SK-N-SH (cell line): ENCODE measurements around the gene ETFDH. TPM values are rescaled to one million over a fixed set of nuclear protein-coding genes. Genes with fewer than 3 reads are reported as not detected.

Experiments
- CTCF ChIA-PET: fragments of 300-600, 350-600 bp; formaldehyde crosslinking; extraction: SDS; loops from one replicate; lab custom pipeline; 2021; lab: Yijun Ruan, JAX
- POLR2A ChIA-PET: fragments of 350-600 bp; sonication (Branson Sonifier 250); formaldehyde crosslinking; extraction: SDS; loops from one replicate; lab custom pipeline; 2020; ENCODE audit warnings: antibody characterized with exemption, inconsistent platforms; lab: Yijun Ruan, JAX
- DNase-seq: peaks from one replicate; pipeline ENCODE4 v3.0.0; 2012
- H2AFZ ChIP-seq: fragments of 200-600 bp; sonication (generic); 2 replicates; pipeline ENCODE4 v1.8.1; 2016; ENCODE audit warnings: antibody characterized with exemption, mild to moderate bottlenecking, low read depth
- H3F3A ChIP-seq: fragments of 200-600 bp; sonication (generic); replicated peaks from 2 replicates; pipeline ENCODE3; 2016; ENCODE audit warnings: antibody characterized with exemption, mild to moderate bottlenecking; ENCODE audit not compliant: insufficient read depth
- H3K27ac ChIP-seq, 2 experiments: fragments of 200-500 bp in 1 of 2; fragments of 200-600 bp in 1 of 2; sonication (Bioruptor generic) in 1 of 2; sonication (generic), shearing (Covaris generic) in 1 of 2; 2 replicates each; pipeline versions ENCODE4 v1.5.1 to v1.6.1; 2014 to 2016; ENCODE audit warnings: low read depth in 2 of 2, inconsistent platforms in 1 of 2, low read length in 1 of 2, mild to moderate bottlenecking in 1 of 2, mixed read lengths in 1 of 2
- H3K27me3 ChIP-seq: fragments of 200-600 bp; sonication (generic), shearing (Covaris generic); 2 replicates; pipeline ENCODE4 v1.6.1; 2016; ENCODE audit warnings: mixed run types; ENCODE audit not compliant: insufficient read depth
- H3K36me3 ChIP-seq, 2 experiments: fragments of 200-500 bp in 1 of 2; fragments of 200-600 bp in 1 of 2; sonication (Bioruptor generic) in 1 of 2; sonication (generic) in 1 of 2; replicated peaks in 1 of 2; 2 replicates each; pipeline versions ENCODE3 to v1.5.1; 2014 to 2016; ENCODE audit warnings: low read length in 1 of 2, mild to moderate bottlenecking in 1 of 2; ENCODE audit not compliant: insufficient read depth in 2 of 2, control insufficient read depth in 1 of 2
- H3K4me1 ChIP-seq, 2 experiments: fragments of 200-500 bp in 1 of 2; fragments of 200-600 bp in 1 of 2; sonication (Bioruptor generic) in 1 of 2; sonication (generic), shearing (Covaris generic) in 1 of 2; 2 replicates each; pipeline versions ENCODE4 v1.5.1 to v1.6.1; 2014 to 2016; ENCODE audit warnings: low read depth in 1 of 2, low read length in 1 of 2, mixed run types in 1 of 2; ENCODE audit not compliant: insufficient read depth in 2 of 2, control insufficient read depth in 1 of 2
- H3K4me2 ChIP-seq: fragments of 200-600 bp; sonication (generic), shearing (Covaris generic); 2 replicates; pipeline ENCODE4 v1.6.1; 2017; ENCODE audit warnings: mixed run types
- H3K4me3 ChIP-seq, 2 experiments: fragments of 200-500 bp in 1 of 2; fragments of 200-600 bp in 1 of 2; sonication (Bioruptor generic) in 1 of 2; sonication (generic), shearing (Covaris generic) in 1 of 2; 2 replicates each; pipeline versions ENCODE4 v1.5.1 to v1.8.1; 2014 to 2016; ENCODE audit warnings: low read depth in 2 of 2, inconsistent platforms in 1 of 2, low read length in 1 of 2, mild to moderate bottlenecking in 1 of 2, mixed read lengths in 1 of 2, moderate library complexity in 1 of 2
- H3K79me2 ChIP-seq: fragments of 200-600 bp; sonication (generic); 2 replicates; pipeline ENCODE4 v1.8.1; 2017; ENCODE audit warnings: mild to moderate bottlenecking; ENCODE audit not compliant: insufficient read depth
- H3K9ac ChIP-seq: fragments of 200-600 bp; sonication (generic); 2 replicates; pipeline ENCODE4 v1.6.1; 2017; ENCODE audit warnings: mixed run types
- H3K9me2 ChIP-seq: fragments of 200-600 bp; sonication (generic); 2 replicates; pipeline ENCODE4 v1.6.1; 2017; ENCODE audit warnings: mixed run types
- H3K9me3 ChIP-seq: fragments of 200-600 bp; sonication (generic); 2 replicates; pipeline ENCODE4 v1.6.1; 2017; ENCODE audit warnings: mixed run types, mild to moderate bottlenecking, moderate library complexity
- H4K20me1 ChIP-seq: fragments of 200-600 bp; sonication (generic); 2 replicates; pipeline ENCODE4 v1.6.1; 2017; ENCODE audit warnings: mild to moderate bottlenecking, mixed run types; ENCODE audit not compliant: insufficient read depth
- ELF1 ChIP-seq: IDR thresholded peaks from 2 replicates; pipeline ENCODE4 v1.4.0; 2012
- EP300 ChIP-seq, 2 experiments: IDR thresholded peaks; 2 replicates each; pipeline versions ENCODE4 v1.4.0 to v1.6.1; 2012; ENCODE audit warnings: borderline replicate concordance in 1 of 2, low read depth in 1 of 2, low read length in 1 of 2
- EZH2phosphoT487 ChIP-seq: fragments of 200-600 bp; sonication (generic); IDR thresholded peaks from 2 replicates; pipeline ENCODE4 v1.6.1; 2017; ENCODE audit warnings: low read depth, mixed run types, mild to moderate bottlenecking, antibody characterized with exemption, moderate library complexity, borderline replicate concordance
- FOSL2 ChIP-seq: IDR thresholded peaks from 2 replicates; pipeline ENCODE4 v1.4.0; 2012; ENCODE audit warnings: low read depth, mild to moderate bottlenecking, moderate library complexity, borderline replicate concordance
- FOXM1 ChIP-seq: IDR thresholded peaks from 2 replicates; pipeline ENCODE4 v1.4.0; 2012; ENCODE audit warnings: low read depth, mild to moderate bottlenecking
- GATA2 ChIP-seq: sonication (generic); formaldehyde crosslinking; IDR thresholded peaks from 2 replicates; pipeline ENCODE4 v1.5.0; 2020; ENCODE audit warnings: mild to moderate bottlenecking, missing genetic modification reagents
- IRF3 ChIP-seq: fragments of 150-350 bp; IDR thresholded peaks from 2 replicates; pipeline ENCODE4 v1.6.1; 2016; ENCODE audit warnings: mild to moderate bottlenecking, low read depth, low read length
- MEF2A ChIP-seq: IDR thresholded peaks from 2 replicates; pipeline ENCODE4 v1.4.0; 2012; ENCODE audit warnings: low read depth, borderline replicate concordance
- MXI1 ChIP-seq: IDR thresholded peaks from 2 replicates; pipeline ENCODE4 v1.6.1; 2012; ENCODE audit warnings: mild to moderate bottlenecking, low read depth, low read length, improper control_type of control experiment
- NFIC ChIP-seq: IDR thresholded peaks from 2 replicates; pipeline ENCODE4 v1.4.0; 2012; ENCODE audit warnings: borderline replicate concordance
- NRF1 ChIP-seq: IDR thresholded peaks from 2 replicates; pipeline ENCODE4 v1.6.1; 2012; ENCODE audit warnings: low read depth, mild to moderate bottlenecking, low read length
- RAD21 ChIP-seq: IDR thresholded peaks from 2 replicates; pipeline ENCODE4 v1.6.1; 2012; ENCODE audit warnings: mild to moderate bottlenecking, low read length
- RCOR1 ChIP-seq: fragments of 150-350 bp; IDR thresholded peaks from 2 replicates; pipeline ENCODE4 v1.6.1; 2017; ENCODE audit warnings: antibody characterized with exemption, low read length
- RFX5 ChIP-seq: IDR thresholded peaks from 2 replicates; pipeline ENCODE4 v1.6.1; 2012; ENCODE audit warnings: mild to moderate bottlenecking, improper control_type of control experiment, low read length
- SIN3A ChIP-seq: IDR thresholded peaks from 2 replicates; pipeline ENCODE4 v1.6.1; 2012; ENCODE audit warnings: low read depth, mild to moderate bottlenecking, low read length, moderate library complexity, borderline replicate concordance
- TCF12 ChIP-seq: IDR thresholded peaks from 2 replicates; pipeline ENCODE4 v1.4.0; 2012
- TEAD4 ChIP-seq: IDR thresholded peaks from 2 replicates; pipeline ENCODE4 v1.4.0; 2012; ENCODE audit warnings: mild to moderate bottlenecking, borderline replicate concordance; ENCODE audit not compliant: insufficient read depth
- YY1 ChIP-seq: IDR thresholded peaks from 2 replicates; pipeline ENCODE4 v1.4.0; 2012; ENCODE audit warnings: low read depth, mild to moderate bottlenecking
- WGBS: methylation state at CpG from one replicate; pipeline ENCODE4 v1.1.6; 2017; ENCODE audit warnings: low lambda C conversion rate; 5-methylcytosine and 5-hydroxymethylcytosine counted together
- polyA plus RNA-seq, 3 experiments: library from polyadenylated mRNA; depleted of rRNA; stranded (reverse); fragments of >200 nt; gene quantifications; 2 replicates each; pipeline ENCODE4 v1.2.3, GENCODE V29; 2012
- TF ChIP-seq, protein P1 (sequence below): IDR thresholded peaks from 2 replicates; pipeline ENCODE4 v1.6.1; 2012; ENCODE audit warnings: mild to moderate bottlenecking, low read depth, low read length, moderate library complexity
- TF ChIP-seq, protein P2 (sequence below): IDR thresholded peaks from 2 replicates; pipeline ENCODE4 v1.4.0; 2012; ENCODE audit warnings: low read depth
- TF ChIP-seq, protein P3 (sequence below): IDR thresholded peaks from 2 replicates; pipeline ENCODE4 v1.4.0; 2012; ENCODE audit warnings: low read depth, borderline replicate concordance

The ETFDH gene
- polyA plus RNA-seq, 1 of the 3 experiments (the other 2 are of a cell fraction) = 12.1 TPM

- no peak for TF ChIP-seq MEF2A
- no peak for TF ChIP-seq NFIC
- TF ChIP-seq IRF3 = no peak
- TF ChIP-seq, protein P1, sequence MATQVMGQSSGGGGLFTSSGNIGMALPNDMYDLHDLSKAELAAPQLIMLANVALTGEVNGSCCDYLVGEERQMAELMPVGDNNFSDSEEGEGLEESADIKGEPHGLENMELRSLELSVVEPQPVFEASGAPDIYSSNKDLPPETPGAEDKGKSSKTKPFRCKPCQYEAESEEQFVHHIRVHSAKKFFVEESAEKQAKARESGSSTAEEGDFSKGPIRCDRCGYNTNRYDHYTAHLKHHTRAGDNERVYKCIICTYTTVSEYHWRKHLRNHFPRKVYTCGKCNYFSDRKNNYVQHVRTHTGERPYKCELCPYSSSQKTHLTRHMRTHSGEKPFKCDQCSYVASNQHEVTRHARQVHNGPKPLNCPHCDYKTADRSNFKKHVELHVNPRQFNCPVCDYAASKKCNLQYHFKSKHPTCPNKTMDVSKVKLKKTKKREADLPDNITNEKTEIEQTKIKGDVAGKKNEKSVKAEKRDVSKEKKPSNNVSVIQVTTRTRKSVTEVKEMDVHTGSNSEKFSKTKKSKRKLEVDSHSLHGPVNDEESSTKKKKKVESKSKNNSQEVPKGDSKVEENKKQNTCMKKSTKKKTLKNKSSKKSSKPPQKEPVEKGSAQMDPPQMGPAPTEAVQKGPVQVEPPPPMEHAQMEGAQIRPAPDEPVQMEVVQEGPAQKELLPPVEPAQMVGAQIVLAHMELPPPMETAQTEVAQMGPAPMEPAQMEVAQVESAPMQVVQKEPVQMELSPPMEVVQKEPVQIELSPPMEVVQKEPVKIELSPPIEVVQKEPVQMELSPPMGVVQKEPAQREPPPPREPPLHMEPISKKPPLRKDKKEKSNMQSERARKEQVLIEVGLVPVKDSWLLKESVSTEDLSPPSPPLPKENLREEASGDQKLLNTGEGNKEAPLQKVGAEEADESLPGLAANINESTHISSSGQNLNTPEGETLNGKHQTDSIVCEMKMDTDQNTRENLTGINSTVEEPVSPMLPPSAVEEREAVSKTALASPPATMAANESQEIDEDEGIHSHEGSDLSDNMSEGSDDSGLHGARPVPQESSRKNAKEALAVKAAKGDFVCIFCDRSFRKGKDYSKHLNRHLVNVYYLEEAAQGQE = no peak
- no peak for TF ChIP-seq NRF1
These were observed 7.3 kb upstream of the ETFDH start (continued) for GRCh38 chr4:158664806-158665205.

DNA sequence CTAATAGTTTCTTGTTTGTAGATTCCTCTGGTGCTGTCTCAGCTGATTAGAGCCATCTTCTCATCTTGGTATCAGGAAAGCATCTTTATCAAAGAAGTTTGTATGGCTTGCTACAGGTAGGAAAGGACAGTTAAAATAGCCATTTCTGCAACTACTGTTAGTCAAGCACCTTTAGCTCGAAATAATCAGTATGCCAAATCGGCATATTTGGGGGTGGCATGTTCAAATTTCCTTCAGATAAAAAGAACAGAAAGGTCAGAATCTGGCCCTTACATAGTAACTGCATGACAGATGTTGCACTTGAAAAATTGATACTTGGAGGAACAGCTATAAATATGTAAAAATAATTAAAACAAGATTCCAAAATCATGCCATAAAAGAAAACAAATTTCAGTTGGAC lies 5.2 kb upstream of the ETFDH start:
- H3F3A ChIP-seq = peaks cover 23% of the 10 kb centered on the region
- no peak overlapping the region for H3K9ac ChIP-seq
- H3K9me3 ChIP-seq = no peaks in the 10 kb centered on the region
- TF ChIP-seq FOSL2 (no peak), GATA2 (no peak), MEF2A (no peak), TEAD4 (no peak), RCOR1 (no peak), EZH2phosphoT487 (no peak), SIN3A (no peak), RAD21 (no peak), EP300 (IDR thresholded peaks at IDR 0.05; ENCODE audit: borderline replicate concordance in 1 of 2, low read depth in 1 of 2, low read length in 1 of 2) (no peak), MXI1 (no peak), RFX5 (no peak), ELF1 (no peak), TCF12 (no peak), FOXM1 (no peak), YY1 (no peak)
- TF ChIP-seq, protein P2, sequence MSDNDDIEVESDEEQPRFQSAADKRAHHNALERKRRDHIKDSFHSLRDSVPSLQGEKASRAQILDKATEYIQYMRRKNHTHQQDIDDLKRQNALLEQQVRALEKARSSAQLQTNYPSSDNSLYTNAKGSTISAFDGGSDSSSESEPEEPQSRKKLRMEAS = no peak
- TF ChIP-seq, protein P1 = no peak
- TF ChIP-seq, protein P3, sequence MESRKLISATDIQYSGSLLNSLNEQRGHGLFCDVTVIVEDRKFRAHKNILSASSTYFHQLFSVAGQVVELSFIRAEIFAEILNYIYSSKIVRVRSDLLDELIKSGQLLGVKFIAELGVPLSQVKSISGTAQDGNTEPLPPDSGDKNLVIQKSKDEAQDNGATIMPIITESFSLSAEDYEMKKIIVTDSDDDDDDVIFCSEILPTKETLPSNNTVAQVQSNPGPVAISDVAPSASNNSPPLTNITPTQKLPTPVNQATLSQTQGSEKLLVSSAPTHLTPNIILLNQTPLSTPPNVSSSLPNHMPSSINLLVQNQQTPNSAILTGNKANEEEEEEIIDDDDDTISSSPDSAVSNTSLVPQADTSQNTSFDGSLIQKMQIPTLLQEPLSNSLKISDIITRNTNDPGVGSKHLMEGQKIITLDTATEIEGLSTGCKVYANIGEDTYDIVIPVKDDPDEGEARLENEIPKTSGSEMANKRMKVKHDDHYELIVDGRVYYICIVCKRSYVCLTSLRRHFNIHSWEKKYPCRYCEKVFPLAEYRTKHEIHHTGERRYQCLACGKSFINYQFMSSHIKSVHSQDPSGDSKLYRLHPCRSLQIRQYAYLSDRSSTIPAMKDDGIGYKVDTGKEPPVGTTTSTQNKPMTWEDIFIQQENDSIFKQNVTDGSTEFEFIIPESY = no peak
- H3K36me3 ChIP-seq = peaks cover 14 to 16% of the 10 kb centered on the region in 2 experiments
- peaks cover 17% of the 10 kb centered on the region; the same call in 1 of the 2 replicates for H4K20me1 ChIP-seq
- H3K9me2 ChIP-seq = no peaks in the 10 kb centered on the region
- no peak for DNase-seq
- peaks cover 7 to 16% of the 10 kb centered on the region in 2 experiments; a peak in 3 of 4 replicates for H3K4me1 ChIP-seq
- no peak overlapping the region for H3K27ac ChIP-seq
- CTCF ChIA-PET = interaction anchor here (1.1 to 3.8 kb wide), 3 partner anchors 11 to 412 kb away, joined by 3 to 19 read pairs (median 3); no protein-coding TSS in a partner anchor
- POLR2A ChIA-PET = no interaction called here
- H3K4me3 ChIP-seq = no peak overlapping the region
- no peaks in the 10 kb centered on the region for H3K27me3 ChIP-seq
- H3K4me2 ChIP-seq = no peak overlapping the region
- peaks cover 53% of the 10 kb centered on the region for H3K79me2 ChIP-seq
- 96% methylated on average over 2 of the region's 2 CpGs for WGBS
- no peak overlapping the region for H2AFZ ChIP-seq
